ENCODE measurements around the gene PARVA.

DNA sequence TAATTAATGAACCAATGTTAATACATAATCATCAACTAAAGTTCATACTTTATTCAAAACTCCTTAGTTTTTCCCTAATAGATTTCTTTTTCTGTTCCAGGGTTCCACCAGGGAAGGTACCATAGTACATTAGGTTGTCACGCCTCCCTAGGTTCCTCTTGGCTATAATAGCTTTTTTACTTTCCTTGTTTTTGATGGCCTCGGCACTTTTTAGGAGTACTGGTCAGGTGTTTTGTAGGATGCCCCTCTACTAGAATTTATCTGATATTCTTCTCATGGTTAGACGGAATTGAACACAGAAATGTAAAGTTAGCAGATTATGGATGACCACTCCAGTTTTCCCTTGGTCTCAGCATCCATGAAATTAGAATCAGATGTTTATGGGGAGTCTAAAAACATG is 34.0 kb downstream of the PARVA start:
- TF ChIP-seq POLR2AphosphoS5 (IDR thresholded peaks at IDR 0.05; ENCODE audit: low read depth, low read length) (no peak), POLR2A (IDR thresholded peaks at IDR 0.05; ENCODE audit: low read depth, low read length) (no peak)

Data from GM12891 (cell line).